Gastroesophageal sphincter (tissue), 2 donors: ENCODE data around the gene EVI5L.

Experiments used
- POLR2A ChIP-seq, 2 donors: fragments of 450-650 bp; IDR thresholded peaks; one replicate each; pipeline ENCODE4 v1.6.1; 2017; ENCODE audit warnings: antibody characterized with exemption in 2 of 2, mild to moderate bottlenecking in 2 of 2, moderate library complexity in 1 of 2
- POLR2AphosphoS5 ChIP-seq: sonication (generic); formaldehyde crosslinking; IDR thresholded peaks from one replicate; pipeline ENCODE4 v1.6.1; 2017; ENCODE audit warnings: antibody characterized with exemption

- TF ChIP-seq POLR2AphosphoS5 = no peak
- no peak for TF ChIP-seq POLR2A (IDR thresholded peaks at IDR 0.05)
These were observed 36.5 kb downstream of the EVI5L start for GRCh38 chr19:7866399-7867091.
